ENCODE measurements around the gene MCOLN1.

GRCh38 chr19:7516878-7517277 is 5.5 kb upstream of the MCOLN1 start:
- TF ChIP-seq EZH2 (IDR thresholded peaks at IDR 0.05) (no peak), CTCF (IDR thresholded peaks at IDR 0.05) (no peak)
